Measurements from ENCODE around the gene PLCL1. TPM values are rescaled to one million over a fixed set of nuclear protein-coding genes. Genes with fewer than 3 reads are reported as not detected.

Gene PLCL1
- total RNA-seq, 1 donor from 2014 or later, result 1.2 TPM

DNA sequence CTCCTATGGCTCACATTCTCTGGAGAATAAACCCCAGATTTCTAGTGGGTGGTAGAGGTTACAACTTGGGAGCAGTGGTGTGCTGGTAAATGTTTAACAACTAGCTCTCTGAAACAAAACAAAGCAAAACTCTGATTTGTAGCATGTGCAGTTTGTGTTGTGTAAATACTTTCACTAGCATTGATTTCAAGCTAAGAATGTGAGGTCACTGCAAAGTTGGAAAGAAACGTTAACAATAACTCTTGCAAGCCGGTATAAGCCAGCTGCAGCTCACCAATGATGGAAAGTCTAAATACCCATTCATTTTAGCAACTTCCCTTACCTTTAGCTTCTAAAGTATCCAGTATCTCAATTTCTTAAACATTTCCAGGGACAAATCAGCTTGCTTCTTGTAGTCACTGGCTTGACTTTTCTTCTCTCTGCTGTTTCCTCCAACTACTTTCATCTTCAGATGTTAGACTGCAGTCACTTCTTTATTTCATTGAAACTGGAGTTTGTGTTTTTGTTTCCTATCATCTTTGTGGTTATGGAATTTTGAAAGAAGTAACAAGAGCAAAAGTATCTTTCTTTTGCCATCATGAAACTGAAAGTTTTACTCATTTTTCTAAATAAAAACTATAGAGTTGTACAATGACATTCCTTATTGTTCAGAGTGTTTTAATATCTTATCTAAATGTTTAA is 140.2 kb downstream of the PLCL1 start:
- no peaks in the 10 kb centered on the region for H3K4me1 Mint-ChIP-seq (ENCODE audit: unreplicated experiment)

DNA sequence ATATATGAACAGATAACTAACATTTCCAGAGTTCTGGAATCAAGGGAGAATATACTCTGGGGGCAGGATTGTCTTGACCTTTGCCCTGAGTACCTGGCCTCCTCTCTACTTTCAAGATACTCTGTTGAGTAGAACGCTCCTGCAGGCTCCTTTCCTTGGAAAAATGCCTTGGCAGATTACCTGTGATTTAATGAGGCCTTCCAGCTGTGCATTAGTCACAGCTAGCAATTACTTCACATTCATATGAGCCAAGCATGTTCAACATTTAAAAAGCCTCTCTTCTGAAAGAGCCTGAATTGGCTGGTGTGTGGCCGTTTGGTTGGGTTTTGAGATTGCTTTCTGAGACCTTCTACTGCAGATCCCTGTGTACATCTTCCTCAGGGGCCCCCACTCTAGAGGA is 142.2 kb downstream of the PLCL1 start:
- Mint-ChIP-seq H3K9me3 (ENCODE audit: unreplicated experiment) (no peaks in the 10 kb centered on the region), H3K27me3 (ENCODE audit: unreplicated experiment) (peaks cover 33% of the 10 kb centered on the region), H3K4me1 (ENCODE audit: unreplicated experiment) (no peaks in the 10 kb centered on the region), H3K4me3 (ENCODE audit: unreplicated experiment) (no peak overlapping the region), H3K36me3 (ENCODE audit: unreplicated experiment) (no peaks in the 10 kb centered on the region), H3K27ac (ENCODE audit: unreplicated experiment) (no peak overlapping the region)
- no peak for DNase-seq (ENCODE audit: extremely low spot score, unreplicated experiment)
- TF ChIP-seq, protein P1, sequence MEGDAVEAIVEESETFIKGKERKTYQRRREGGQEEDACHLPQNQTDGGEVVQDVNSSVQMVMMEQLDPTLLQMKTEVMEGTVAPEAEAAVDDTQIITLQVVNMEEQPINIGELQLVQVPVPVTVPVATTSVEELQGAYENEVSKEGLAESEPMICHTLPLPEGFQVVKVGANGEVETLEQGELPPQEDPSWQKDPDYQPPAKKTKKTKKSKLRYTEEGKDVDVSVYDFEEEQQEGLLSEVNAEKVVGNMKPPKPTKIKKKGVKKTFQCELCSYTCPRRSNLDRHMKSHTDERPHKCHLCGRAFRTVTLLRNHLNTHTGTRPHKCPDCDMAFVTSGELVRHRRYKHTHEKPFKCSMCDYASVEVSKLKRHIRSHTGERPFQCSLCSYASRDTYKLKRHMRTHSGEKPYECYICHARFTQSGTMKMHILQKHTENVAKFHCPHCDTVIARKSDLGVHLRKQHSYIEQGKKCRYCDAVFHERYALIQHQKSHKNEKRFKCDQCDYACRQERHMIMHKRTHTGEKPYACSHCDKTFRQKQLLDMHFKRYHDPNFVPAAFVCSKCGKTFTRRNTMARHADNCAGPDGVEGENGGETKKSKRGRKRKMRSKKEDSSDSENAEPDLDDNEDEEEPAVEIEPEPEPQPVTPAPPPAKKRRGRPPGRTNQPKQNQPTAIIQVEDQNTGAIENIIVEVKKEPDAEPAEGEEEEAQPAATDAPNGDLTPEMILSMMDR (IDR thresholded peaks at IDR 0.05), result no peak

More for the DNA sequence above, 140.2 kb downstream of the PLCL1 start:
- TF ChIP-seq, protein P1 (IDR thresholded peaks at IDR 0.05), result no peak
- H3K36me3 Mint-ChIP-seq (ENCODE audit: unreplicated experiment), result no peaks in the 10 kb centered on the region
- H3K9me3 Mint-ChIP-seq (ENCODE audit: unreplicated experiment), result no peaks in the 10 kb centered on the region
- H3K27ac Mint-ChIP-seq (ENCODE audit: unreplicated experiment), result no peak overlapping the region
- peaks cover 33% of the 10 kb centered on the region for H3K27me3 Mint-ChIP-seq (ENCODE audit: unreplicated experiment)
- no peak for DNase-seq (ENCODE audit: extremely low spot score, unreplicated experiment)
- no peak overlapping the region for H3K4me3 Mint-ChIP-seq (ENCODE audit: unreplicated experiment)

DNA sequence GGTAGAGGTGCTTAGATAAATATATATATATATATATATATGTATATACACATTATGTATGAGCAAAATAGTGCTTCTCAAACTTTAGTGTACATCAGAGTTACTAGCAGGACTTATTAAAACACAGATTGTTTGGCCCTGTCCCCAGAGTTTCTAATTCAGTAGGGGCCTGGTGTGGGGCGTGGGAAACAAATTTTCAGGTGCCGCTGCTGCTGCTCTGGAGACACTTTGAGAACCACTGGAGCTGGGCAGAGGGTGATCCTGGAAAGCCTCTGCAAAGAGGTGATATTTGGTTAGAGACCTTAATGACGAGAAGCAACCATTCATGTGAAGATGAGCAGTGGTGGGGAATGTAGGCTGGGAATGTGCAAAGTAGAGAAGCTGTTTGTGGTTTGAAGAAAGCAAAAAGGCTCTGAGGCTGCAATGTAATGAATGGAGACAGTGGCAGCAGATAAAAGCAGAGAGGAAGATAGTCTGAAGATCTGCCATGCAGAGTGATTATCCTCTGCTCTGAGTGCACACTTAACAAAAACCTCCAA is 142.9 kb downstream of the PLCL1 start:
- Mint-ChIP-seq H3K27ac (ENCODE audit: unreplicated experiment) (no peak overlapping the region), H3K27me3 (ENCODE audit: unreplicated experiment) (peaks cover 26% of the 10 kb centered on the region), H3K4me3 (ENCODE audit: unreplicated experiment) (no peak overlapping the region), H3K4me1 (ENCODE audit: unreplicated experiment) (no peaks in the 10 kb centered on the region), H3K36me3 (ENCODE audit: unreplicated experiment) (no peaks in the 10 kb centered on the region), H3K9me3 (ENCODE audit: unreplicated experiment) (no peaks in the 10 kb centered on the region)
- TF ChIP-seq, protein P1 (IDR thresholded peaks at IDR 0.05), result no peak
- DNase-seq (ENCODE audit: extremely low spot score, unreplicated experiment), result no peak

DNA sequence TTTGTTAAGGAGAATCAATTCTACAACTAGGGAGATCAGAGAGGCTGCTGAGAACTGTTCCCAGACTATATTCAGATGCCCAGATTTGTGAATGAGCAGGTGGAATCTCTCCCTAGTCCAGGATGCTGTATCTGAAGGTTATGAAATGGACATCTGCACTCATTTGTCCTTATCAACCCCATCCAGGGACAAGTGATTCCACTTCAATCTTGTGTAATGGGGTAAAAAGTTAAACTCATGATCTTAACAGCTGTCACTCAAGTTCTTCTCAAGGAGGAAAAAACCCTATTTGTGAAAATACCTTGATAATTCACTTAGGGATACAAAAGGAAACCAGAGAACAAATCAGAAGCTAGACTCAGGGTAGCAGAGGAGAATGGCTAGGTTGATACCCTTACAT is 144.8 kb downstream of the PLCL1 start:
- no peak overlapping the region for H3K27ac Mint-ChIP-seq (ENCODE audit: unreplicated experiment)
- no peaks in the 10 kb centered on the region for H3K4me1 Mint-ChIP-seq (ENCODE audit: unreplicated experiment)
- H3K4me3 Mint-ChIP-seq (ENCODE audit: unreplicated experiment), result no peak overlapping the region
- TF ChIP-seq, protein P1 (IDR thresholded peaks at IDR 0.05), result no peak
- no peaks in the 10 kb centered on the region for H3K9me3 Mint-ChIP-seq (ENCODE audit: unreplicated experiment)
- peaks cover 16% of the 10 kb centered on the region for H3K27me3 Mint-ChIP-seq (ENCODE audit: unreplicated experiment)
- no peak for DNase-seq (ENCODE audit: extremely low spot score, unreplicated experiment)
- H3K36me3 Mint-ChIP-seq (ENCODE audit: unreplicated experiment), result no peaks in the 10 kb centered on the region

DNA sequence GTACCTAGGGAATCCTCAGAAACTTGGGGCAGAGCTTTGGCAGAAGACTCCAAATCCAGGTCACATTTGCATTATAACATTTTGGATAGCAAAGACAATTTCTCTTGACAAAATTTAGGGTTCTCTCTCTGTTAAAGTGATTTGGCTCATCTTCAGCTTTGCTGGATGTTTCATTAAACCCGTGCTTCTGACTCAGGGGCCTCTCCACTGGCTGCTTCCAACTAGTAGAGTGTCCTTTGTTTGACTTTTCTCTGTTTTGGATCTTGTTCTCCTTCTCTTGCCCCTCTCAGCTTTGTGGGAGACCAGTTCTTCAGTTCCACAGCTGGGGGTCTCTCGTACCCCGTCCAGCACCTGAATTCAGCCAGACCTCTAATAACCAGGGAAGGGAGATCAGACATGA is 145.6 kb downstream of the PLCL1 start:
- Mint-ChIP-seq H3K27ac (ENCODE audit: unreplicated experiment) (no peak overlapping the region), H3K36me3 (ENCODE audit: unreplicated experiment) (no peaks in the 10 kb centered on the region), H3K9me3 (ENCODE audit: unreplicated experiment) (no peaks in the 10 kb centered on the region), H3K4me3 (ENCODE audit: unreplicated experiment) (no peak overlapping the region), H3K4me1 (ENCODE audit: unreplicated experiment) (no peaks in the 10 kb centered on the region), H3K27me3 (ENCODE audit: unreplicated experiment) (peaks cover 15% of the 10 kb centered on the region)
- no peak for DNase-seq (ENCODE audit: extremely low spot score, unreplicated experiment)
- TF ChIP-seq, protein P1 (IDR thresholded peaks at IDR 0.05), result no peak
